Inflammatory macrophage treated with lipopolysaccharide for 4 hours (primary cell): Measurements from ENCODE around the gene FSTL1.

Experiments
- DNase-seq: peaks from one replicate; pipeline ENCODE4 v3.0.0-alpha.2; 2020

The FSTL1 gene

DNA sequence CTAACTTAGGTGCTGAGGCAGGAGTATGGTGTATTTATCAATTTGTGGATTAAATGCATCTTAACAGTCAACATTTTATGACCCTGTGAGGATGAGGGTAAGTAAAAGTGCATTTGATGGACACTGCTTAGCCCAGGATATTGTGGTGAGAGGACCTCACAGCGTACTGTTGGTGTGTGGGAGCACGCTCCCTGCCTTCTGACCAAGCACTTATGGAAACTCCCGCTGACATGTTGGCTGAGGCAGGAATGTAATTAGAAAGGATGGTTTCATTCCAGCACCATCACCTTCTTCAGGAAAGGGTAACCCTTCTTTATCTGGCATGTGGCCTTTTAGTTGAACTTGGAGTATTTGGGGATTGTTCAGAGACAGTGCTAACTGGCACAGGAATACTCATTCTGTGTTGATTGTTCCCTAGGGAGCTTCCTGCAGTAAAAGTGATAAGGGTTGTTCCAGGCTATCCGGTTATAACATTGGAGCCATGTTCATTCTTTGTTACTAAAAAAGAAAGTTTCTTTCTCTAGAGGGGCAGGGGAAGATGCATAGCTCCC is 11.7 kb upstream of the FSTL1 start:
- DNase-seq = no peak

DNA sequence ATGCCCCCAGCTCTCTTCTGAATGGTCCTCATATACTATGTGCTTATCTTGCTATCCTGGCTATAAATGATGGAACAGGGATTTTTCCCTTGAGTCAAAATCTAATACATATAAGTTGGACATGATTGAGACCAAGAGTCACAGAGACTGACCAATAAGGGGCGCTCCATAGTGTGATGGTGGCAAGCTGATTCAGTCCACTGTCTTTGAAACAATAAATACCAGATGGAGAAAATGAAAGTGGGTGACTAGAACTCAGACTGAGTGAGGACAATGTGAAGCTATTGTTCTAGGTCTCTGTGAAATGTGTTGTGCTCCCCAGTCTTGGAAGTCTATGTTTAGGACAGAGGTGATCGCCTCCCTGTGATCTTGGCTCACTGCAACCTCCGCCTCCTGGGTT is 10.6 kb upstream of the FSTL1 start:
- DNase-seq = no peak

DNA sequence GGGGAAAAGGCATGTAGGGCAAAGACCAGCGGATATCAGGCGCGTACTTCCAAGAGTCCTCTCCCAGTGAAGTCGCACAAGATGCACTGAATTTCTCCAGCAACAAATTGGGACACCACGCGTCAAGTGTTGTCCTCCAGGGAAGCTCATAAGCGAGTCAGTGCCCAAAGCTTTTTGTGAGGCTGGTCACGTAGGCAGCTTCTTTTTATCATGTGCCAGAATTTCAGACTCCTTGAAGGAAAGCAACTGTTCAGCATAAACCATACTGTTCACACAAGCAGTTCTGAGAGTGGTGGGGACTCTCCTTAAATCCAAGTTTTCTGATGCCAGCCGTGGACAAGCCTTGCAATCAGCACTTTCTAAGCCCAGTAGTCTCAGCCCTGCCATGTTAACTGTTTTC is 10.1 kb upstream of the FSTL1 start:
- no peak for DNase-seq

DNA sequence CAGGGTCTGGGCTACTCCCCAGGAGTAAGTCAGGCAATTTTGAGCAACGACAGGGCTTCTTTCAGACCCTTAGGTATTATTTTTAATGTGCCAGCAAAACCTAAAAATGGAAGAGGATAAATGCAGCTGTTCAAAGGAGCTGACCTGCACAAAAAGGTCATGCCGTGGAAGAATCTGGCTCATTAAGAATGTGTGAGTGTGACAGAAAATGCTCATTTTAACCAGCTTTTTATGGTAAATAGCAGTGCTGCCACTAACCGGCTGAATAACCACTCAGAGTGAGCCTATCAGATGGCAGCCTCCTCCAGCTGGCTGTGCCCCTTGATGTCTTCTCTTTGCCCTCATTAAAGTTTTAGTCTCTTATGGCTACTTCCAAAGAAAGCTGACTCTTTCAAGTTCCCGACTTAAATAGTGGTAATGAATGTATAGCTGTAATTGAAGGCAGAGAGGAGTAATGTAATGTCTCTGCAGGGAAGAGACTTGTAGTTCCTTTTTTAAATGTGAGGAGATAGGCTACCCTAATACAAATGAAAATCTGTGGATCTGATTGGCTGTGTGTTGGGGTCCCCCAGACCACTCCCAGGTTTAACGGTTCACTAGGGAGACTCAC is 9.5 kb upstream of the FSTL1 start:
- no peak for DNase-seq

DNA sequence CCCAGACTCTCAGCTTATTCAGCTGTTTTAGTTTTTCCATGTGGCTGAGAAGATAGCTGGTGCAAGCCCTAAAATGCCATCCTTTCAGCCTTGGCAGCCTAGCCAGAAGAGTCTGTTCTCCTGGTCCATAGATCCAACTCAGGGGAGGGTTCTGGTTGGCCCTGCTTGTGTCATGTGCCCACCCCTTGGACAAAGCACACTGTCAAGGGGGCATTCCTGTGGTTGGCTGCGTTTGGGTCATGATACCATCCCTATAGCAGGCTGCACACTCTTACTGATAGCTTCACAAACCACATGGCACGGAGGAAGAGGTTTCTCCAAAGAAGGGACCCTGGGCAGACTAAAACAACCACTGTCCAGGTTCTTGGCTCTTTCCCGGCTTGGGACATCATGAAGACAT is 8.4 kb upstream of the FSTL1 start:
- DNase-seq = no peak

DNA sequence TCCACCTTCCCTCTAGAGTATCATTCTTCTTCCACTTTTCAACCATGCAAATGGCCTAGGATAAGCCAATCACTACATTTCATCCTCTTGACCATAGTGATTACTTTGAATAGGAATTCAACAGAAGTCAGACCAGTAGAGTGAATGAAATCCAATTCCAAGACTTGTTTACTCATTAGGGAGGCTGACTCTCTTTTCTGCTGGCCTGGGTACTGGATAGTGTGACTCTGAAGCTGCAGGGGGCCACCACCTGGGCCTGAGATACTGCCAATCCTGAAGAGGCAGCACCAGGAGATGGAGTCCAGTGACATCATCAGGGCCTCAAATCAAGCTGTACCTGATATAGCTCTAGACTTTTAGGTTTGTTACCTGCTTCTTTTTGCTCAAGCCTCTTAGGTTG is 7.0 kb upstream of the FSTL1 start:
- DNase-seq = no peak

DNA sequence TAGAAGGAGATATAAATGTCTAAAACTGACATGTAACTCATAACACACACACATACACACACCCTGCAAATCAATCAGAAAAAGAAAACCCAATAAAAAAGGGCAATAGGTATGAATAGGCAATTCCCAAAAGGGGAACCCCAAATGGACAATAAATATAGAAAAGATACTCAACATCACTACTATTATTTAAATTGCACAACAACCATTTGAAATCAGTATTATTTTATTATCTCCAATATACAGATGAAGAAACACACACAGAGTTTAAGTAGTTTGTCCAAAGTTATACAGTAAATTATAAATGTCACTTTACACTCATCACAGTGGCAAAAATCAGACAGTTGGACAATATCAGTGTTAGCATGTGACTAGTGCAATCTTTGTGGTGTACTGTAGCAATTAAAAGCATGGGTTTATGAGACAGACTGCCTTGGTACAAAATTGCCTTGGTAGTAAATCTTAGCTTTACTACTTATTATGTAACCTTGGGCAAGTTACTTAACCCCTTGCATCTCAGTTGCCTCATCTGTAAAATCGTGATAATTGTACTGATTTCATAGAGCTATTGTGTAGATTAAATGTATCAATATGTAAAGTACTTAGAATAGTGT is 3.4 kb upstream of the FSTL1 start:
- DNase-seq = no peak

DNA sequence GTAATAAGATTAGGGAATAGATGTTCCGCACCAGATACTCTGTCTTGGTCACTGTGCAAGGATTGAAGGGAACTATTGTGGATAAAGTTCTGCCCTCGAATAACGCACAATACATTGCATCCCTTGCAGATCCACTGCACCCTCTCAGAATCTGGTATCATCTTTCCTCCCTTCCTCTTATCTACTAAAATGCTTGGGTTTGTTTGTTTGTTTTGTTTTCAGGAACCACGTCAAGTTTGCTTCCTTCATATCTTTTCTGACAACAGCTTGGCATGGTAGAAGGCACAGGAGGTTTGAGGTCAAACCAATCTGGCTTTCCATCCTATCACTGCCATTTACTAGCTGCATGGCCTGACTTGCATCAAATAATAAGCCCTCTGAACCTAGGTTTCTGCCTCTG is 2.0 kb upstream of the FSTL1 start:
- no peak for DNase-seq

DNA sequence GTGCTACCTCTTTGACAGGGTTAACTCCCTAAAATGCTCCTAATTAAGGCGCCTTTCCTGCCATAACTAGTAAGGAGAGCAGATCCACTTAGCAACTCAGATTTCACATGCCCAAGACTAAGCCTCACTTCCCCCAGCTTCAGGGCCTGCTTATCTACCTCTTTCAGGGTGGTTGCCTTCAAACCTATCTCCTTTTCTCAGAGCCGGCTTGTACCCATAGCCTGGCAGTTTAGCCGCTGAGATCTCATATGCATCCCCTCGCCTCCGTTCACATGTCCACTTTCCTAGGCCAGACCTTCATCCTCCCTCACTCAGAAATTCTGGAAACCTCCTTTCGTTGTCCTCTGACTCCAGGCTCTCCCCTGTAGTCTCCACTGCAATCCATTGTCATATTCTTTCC is 1.0 kb upstream of the FSTL1 start:
- no peak for DNase-seq

DNA sequence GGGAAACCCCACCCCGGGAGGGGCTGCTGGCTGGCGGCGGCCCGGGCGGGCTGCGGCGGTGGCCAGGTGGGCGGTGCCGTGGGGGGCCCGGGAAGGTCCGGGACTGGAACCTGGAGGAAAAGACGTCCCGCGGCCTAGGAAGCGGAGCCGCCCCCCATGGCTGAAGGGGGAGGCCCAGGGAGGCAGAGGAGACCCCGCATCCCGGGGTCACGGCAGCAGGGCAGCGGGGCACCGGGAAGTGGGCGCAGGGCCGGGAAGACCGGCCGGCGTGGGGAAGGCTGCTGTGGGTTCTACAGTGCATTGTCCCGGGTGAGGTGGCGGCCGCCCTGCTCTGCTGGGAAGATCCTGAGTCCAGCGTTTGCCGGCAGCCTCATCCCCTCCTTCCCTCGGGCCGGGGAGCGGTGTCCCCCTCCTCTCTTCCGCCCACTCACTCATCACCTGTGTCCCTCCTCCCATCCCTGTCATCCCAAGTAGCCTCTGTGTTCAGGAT is 525 bp upstream of the FSTL1 start:
- DNase-seq = no peak

DNA sequence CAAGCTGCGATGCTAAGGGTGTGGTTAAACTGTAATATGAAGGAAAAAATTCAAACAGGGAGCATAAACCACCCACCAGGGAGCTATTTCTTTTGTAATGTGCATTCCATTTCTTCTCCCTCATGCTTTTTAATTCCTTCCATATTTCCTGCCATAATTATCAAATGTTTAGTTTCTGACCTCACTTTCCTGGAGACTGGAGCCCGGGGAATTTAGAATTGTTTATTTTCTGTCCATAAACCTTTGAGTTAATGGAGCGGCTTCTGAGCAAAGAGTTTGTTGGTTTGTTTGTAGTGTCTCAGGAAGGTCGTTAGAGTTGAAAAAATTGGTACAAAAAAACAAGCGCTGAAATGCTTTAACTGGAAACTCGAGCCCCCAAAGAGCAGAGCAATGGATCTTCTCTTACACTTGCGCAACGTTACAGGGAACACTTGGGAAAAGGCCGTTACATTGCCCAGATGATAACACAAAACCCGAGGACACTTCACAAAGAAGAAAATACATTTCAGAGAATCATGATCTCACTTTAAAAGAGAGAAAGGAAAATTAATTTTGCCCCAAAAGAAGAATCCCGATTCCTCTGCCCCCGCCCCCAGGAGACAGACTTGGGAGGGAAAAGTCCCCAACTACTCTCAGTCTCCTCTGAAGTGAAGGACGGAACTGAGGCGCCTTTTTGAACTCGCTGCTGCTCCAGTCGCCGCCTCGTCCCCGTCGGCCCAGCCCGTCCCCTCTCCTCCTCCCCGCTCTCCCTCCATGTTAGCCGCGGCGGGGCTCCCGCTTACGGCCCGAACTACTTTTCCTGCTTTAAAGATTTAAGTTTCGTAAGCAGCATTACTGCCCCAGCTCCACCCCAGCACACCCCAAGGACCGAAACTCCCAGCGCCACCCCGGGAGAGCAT is 842 bp downstream of the FSTL1 start:
- DNase-seq = peak; percentile 4

DNA sequence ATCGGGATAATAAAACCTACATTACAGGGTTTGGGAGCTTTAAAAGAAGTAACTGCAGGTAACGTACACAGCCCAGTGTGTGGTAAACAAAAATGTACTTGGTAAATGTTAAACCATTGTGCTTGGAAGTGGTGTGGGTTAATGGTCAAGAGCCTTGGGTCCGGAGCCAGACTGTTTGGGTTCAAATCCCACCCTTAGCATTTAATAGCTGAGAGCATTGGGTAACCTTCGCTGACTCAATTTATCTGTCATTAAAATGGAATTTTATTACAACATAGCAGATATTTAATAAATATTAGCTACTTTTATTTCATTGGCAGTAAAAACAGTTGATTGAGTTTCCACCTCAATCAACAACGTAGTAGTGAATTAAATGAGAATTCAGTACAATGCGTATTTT is 1.5 kb downstream of the FSTL1 start:
- no peak for DNase-seq

DNA sequence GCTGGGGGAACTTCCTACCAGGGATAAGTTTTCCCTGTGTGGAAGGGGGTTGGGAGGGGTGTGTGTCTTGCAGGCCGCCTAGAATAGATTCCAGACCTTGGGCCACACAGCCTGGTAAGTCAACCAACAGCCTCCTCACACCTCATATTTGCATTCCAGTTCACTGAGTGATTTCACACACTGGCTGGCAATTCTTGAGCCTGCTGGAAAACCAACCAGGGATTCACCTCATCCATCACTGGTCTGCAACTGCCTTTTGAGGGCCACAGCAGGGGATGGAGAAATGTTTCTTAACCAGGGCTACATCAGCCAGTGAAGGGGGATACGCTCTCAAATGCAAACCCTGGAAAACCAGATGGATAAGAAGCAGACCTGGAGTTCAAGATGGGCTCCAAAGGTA is 2.0 kb downstream of the FSTL1 start:
- DNase-seq = no peak

DNA sequence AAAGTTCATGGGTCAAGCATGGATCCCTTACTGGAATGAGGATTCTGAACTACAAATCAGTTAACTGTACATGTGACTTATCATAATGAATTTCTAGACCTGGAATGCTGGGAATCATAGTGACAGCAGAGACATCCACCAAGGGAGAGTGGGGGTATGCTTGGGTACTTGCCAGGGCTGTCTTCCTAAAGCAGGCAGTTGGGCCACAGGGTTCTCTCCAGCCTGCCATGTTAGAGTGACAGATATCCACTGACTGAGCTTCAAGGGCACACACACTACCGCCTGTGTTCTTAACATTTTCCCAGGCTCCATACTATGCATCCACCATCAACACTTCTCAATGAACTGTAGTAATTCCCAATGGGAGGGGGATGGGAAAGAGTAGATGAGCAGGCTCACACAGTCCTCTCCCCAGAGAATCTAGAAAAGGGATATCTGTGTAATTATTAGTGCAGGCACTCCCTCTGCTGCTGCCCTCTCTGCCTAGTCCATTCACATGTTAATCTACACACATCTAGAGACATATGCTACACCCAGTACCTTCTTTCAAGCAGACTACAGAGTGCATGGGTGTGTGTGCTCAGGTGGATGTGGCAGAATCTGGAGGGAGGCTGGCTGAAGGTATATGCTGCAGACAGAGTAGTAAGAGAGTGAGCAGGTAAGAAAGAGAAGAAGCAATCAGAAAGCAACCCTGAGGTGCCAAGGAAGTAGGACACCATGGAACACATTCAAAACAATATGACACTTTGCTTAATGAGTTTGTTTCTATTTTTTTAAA is 3.7 kb downstream of the FSTL1 start:
- no peak for DNase-seq

DNA sequence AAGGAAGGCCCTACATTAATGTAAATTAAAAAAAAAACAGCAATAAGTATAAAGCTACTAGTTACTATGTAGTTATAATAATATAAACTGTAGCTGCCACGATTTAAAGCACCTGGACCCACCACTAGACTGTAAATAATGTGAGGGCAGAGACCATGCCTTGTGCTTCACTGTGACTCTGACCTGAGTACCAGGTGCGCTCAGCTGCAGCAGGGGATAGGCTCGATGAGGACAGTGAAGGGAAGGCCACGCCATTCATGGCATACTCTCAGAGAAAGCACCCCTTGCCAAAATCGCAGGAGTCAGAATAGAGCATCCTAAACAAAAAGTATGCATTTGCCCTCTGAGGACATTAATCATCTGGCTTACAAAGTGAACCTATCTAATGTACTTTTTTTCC is 5.1 kb downstream of the FSTL1 start:
- DNase-seq = no peak

DNA sequence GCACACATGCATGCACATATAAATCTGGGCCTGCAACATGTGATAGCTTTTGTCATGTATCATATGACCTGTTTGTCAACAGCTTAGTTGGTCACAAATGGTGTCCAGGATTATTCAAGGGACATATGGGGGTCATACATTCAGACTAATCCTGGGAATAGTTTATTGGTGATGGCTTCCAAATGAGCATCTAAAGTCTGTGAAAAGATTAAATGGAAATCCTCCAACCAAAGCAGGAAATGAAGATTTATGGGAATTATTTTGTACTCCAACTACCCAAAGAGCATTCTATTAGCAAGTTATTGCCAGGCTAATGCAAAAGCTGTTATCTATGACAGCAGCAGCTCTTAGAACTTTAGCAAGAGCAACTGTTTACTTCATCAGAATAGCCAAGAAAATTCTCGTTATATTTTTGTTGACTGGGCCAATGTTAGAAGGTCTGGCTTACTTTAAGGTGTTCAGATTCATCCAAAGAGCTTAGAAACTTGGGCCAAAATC is 7.1 kb downstream of the FSTL1 start:
- DNase-seq = no peak

DNA sequence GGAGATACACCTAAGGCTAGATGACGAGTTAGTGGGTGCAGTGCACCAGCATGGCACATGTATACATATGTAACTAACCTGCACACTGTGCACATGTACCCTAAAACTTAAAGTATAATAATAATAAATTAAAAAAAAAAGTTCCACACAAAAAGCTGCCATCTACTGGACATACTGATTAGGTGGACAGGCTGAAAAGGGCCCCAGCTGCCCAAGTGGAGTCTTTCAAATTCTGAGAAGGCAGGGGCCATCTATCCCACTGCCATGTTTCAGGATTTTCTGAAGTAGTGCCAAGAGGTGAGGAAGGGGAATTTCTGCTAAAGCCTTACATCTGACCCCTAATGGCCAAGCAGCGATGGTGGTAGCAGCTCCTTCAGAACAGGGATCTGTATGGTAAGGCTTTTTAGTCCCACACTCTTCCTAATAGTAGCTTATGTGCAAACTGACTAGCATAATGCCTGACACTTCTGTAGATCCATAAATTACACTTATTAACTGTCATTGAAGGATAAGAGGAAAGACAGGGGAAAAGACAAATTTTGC is 7.7 kb downstream of the FSTL1 start:
- DNase-seq = no peak

DNA sequence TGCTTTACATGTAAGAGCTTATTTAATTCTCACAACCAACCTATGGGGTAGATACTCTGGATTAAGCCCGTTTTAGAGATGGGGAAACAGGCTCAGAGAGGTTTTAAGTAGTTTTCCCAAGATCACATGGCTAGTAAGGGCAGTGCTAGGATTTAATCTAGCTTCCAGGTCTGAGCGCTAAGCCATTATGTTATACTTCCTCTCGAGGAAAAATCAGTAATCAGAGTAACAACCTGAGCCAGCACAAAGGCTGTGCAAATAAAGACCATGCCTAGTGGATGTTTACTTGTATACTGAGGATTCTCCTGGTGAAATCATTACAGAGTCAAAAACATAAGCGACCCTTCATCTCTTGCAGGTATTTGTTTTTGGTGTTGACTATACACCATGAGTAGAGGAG is 9.0 kb downstream of the FSTL1 start:
- DNase-seq = no peak

DNA sequence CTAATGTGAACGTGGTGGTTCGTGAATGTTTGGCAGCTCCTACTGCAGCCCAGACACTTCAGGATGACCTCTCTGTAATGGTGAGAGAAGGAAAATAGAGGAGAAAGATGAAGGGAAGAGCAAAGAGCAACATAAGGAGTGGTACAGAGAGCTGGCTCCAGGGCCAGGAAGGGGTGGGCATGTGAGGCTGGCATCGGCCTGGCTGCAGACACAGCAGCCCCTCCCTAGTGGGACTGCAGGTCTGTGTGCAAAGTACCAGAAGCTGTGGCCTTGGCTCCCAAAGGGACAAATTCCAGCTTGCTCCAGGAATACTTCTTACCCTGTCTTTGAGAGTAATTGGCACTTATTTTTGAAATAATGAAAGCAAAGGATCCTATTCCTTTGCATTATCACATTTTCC is 10.0 kb downstream of the FSTL1 start:
- no peak for DNase-seq

DNA sequence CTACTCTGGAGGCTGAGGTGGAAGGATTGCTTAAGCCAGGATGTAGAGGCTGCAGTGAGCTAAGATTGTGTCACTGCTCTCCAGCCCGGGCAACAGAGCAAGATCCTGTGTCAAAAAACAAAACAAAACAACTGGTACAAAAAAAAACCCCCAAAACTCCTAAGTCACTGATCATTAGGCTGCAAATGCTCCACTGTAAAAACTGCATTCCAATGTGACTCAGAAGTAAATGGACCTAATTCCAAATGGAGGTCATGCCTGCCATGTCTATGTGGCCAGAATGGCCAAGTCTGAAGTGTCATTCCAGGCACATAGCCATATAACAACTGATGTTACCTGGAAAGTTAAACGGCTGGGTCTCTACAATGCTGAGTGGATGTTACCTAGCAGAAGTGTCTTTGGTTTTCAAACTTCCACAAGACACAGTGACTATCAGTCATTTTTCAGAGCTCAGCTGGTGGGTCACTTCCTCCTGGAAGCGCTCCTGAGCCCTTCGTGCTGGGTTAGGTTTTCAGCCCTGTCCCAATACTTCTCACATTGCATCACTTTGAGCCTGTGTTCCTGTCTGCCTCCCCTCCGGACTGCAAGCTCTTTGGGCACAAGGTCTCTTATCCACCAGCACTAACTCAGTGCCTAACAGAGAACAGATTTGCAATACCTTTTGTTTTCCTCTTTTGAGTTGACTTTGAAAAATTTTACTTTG is 10.6 kb downstream of the FSTL1 start:
- peak; percentile 16 for DNase-seq

DNA sequence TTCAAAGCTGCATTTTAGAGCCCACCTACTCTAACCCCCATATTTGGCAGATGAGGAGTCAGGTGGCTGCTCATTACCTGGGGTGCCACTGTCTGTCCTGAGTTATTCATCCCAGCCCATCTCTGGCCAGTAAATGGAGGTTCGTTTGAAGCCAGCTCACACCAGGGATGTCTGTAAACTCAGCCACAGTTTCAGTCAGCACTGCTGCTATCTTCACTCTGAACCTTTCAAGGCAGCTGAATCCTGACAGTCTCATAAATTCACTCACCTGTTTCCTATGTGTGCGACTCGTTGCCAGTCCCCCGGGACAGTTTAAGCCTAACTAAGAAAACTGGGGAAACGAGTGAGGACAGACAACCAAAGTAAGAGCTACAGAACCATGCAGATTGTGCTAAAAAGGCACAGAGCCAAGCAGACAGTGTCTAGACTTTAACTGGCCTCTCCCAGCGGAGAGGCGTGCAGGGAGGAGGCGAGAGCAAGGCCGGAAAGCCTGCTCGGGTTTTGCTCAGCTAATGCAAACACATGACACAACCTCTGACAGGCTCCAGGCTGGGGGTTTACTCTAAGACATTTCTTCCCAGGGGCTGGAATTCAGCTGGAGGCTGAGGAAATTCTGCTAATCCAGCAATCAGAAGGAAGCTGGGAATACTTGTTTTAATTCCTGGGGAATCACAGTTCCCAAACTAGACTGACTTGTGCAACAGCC is 12.0 kb downstream of the FSTL1 start:
- DNase-seq = no peak
